Measurements from ENCODE around the gene RAD51C. TPM values are rescaled to one million over a fixed set of nuclear protein-coding genes. Genes with fewer than 3 reads are reported as not detected.

RAD51C gene
- total RNA-seq, 1 donor from 2014 or later, result 67.6 TPM

GRCh38 chr17:58759522-58759921, 67.1 kb downstream of the RAD51C start:
- H3F3A ChIP-seq (ENCODE audit: low read depth), result peaks cover 30% of the 10 kb centered on the region
- TF ChIP-seq, protein P1, sequence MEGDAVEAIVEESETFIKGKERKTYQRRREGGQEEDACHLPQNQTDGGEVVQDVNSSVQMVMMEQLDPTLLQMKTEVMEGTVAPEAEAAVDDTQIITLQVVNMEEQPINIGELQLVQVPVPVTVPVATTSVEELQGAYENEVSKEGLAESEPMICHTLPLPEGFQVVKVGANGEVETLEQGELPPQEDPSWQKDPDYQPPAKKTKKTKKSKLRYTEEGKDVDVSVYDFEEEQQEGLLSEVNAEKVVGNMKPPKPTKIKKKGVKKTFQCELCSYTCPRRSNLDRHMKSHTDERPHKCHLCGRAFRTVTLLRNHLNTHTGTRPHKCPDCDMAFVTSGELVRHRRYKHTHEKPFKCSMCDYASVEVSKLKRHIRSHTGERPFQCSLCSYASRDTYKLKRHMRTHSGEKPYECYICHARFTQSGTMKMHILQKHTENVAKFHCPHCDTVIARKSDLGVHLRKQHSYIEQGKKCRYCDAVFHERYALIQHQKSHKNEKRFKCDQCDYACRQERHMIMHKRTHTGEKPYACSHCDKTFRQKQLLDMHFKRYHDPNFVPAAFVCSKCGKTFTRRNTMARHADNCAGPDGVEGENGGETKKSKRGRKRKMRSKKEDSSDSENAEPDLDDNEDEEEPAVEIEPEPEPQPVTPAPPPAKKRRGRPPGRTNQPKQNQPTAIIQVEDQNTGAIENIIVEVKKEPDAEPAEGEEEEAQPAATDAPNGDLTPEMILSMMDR (IDR thresholded peaks at IDR 0.05), result no peak
- TF ChIP-seq EZH2 (IDR thresholded peaks at IDR 0.05), result no peak
- TF ChIP-seq EZH2phosphoT487 (IDR thresholded peaks at IDR 0.05), result no peak
- DNase-seq (ENCODE audit: low spot score), result no peak
- peaks cover 16% of the 10 kb centered on the region for H3K27me3 ChIP-seq
- Mint-ChIP-seq H3K27me3 (ENCODE audit: insufficient read depth, low read depth) (peaks cover 2% of the 10 kb centered on the region), H3K36me3 (peaks cover 16% of the 10 kb centered on the region), H3K9me3 (no peaks in the 10 kb centered on the region), H3K27ac (no peak overlapping the region), H3K4me1 (peaks cover 23% of the 10 kb centered on the region), H3K4me3 (no peak overlapping the region)
- H3K79me2 ChIP-seq (ENCODE audit: low read depth), result peaks cover 31% of the 10 kb centered on the region
- H3K4me3 ChIP-seq, result no peak overlapping the region
- no peak overlapping the region for H2AFZ ChIP-seq (replicated peaks)
- H3K4me2 ChIP-seq, result no peak overlapping the region
- peaks cover 21% of the 10 kb centered on the region for H4K20me1 ChIP-seq (ENCODE audit: low read depth)
- H3K9me3 ChIP-seq (ENCODE audit: low read depth), result no peaks in the 10 kb centered on the region
- peaks cover 11% of the 10 kb centered on the region for H3K4me1 ChIP-seq
- H3K36me3 ChIP-seq, result no peaks in the 10 kb centered on the region
- no peak overlapping the region for H3K27ac ChIP-seq
- no peak overlapping the region for H3K9ac ChIP-seq

- TF ChIP-seq EZH2 (IDR thresholded peaks at IDR 0.05) (no peak), EZH2phosphoT487 (IDR thresholded peaks at IDR 0.05) (no peak)
- TF ChIP-seq, protein P1 (IDR thresholded peaks at IDR 0.05), result no peak
- Histone ChIP-seq H3K9me3 (ENCODE audit: low read depth) (no peaks in the 10 kb centered on the region), H3K27me3 (peaks cover 16% of the 10 kb centered on the region), H3F3A (ENCODE audit: low read depth) (peaks cover 24% of the 10 kb centered on the region), H3K4me3 (no peak overlapping the region), H3K4me2 (no peak overlapping the region), H2AFZ (replicated peaks) (no peak overlapping the region), H3K36me3 (no peaks in the 10 kb centered on the region), H3K4me1 (peaks cover 11% of the 10 kb centered on the region), H3K79me2 (ENCODE audit: low read depth) (peaks cover 31% of the 10 kb centered on the region), H4K20me1 (ENCODE audit: low read depth) (peaks cover 21% of the 10 kb centered on the region), H3K9ac (no peak overlapping the region), H3K27ac (no peak overlapping the region)
- no peak for DNase-seq (ENCODE audit: low spot score)
- H3K4me3 Mint-ChIP-seq, result no peak overlapping the region
- no peaks in the 10 kb centered on the region for H3K9me3 Mint-ChIP-seq
- no peaks in the 10 kb centered on the region for H3K27me3 Mint-ChIP-seq (ENCODE audit: insufficient read depth, low read depth)
- peaks cover 19% of the 10 kb centered on the region for H3K4me1 Mint-ChIP-seq
- peaks cover 16% of the 10 kb centered on the region for H3K36me3 Mint-ChIP-seq
- no peak overlapping the region for H3K27ac Mint-ChIP-seq
These were observed 67.8 kb downstream of the RAD51C start for GRCh38 chr17:58760248-58760647.

GRCh38 chr17:58763263-58763662, 70.9 kb downstream of the RAD51C start:
- no peak overlapping the region for H3K4me3 Mint-ChIP-seq
- peaks cover 13% of the 10 kb centered on the region for H3K79me2 ChIP-seq (ENCODE audit: low read depth)
- H4K20me1 ChIP-seq (ENCODE audit: low read depth), result peaks cover 9% of the 10 kb centered on the region
- H3K9me3 Mint-ChIP-seq, result no peaks in the 10 kb centered on the region
- DNase-seq (ENCODE audit: low spot score), result no peak
- no peak overlapping the region for H3K27ac ChIP-seq
- no peak overlapping the region for H3K27ac Mint-ChIP-seq
- H3K9me3 ChIP-seq (ENCODE audit: low read depth), result no peaks in the 10 kb centered on the region
- no peak overlapping the region for H3K4me3 ChIP-seq
- H3K4me1 ChIP-seq, result no peaks in the 10 kb centered on the region
- H2AFZ ChIP-seq (replicated peaks), result no peak overlapping the region
- H3K4me1 Mint-ChIP-seq, result peaks cover 10% of the 10 kb centered on the region
- TF ChIP-seq, protein P1 (IDR thresholded peaks at IDR 0.05), result no peak
- TF ChIP-seq EZH2phosphoT487 (IDR thresholded peaks at IDR 0.05) (no peak), EZH2 (IDR thresholded peaks at IDR 0.05) (no peak)
- H3K4me2 ChIP-seq, result no peak overlapping the region
- H3K36me3 ChIP-seq, result no peaks in the 10 kb centered on the region
- H3F3A ChIP-seq (ENCODE audit: low read depth), result no peaks in the 10 kb centered on the region
- peaks cover under 1% of the 10 kb centered on the region for H3K27me3 ChIP-seq
- H3K9ac ChIP-seq, result no peak overlapping the region
- H3K36me3 Mint-ChIP-seq, result peaks cover 16% of the 10 kb centered on the region
- H3K27me3 Mint-ChIP-seq (ENCODE audit: insufficient read depth, low read depth), result no peaks in the 10 kb centered on the region

All from neural progenitor cell (in vitro differentiated cells).